Heart left ventricle (tissue), 16 donors: Measurements from ENCODE around the gene BLTP2. TPM values are rescaled to one million over a fixed set of nuclear protein-coding genes. Genes with fewer than 3 reads are reported as not detected.

Source experiments
- ATAC-seq, 4 donors: fragments of 200-7000 bp; cut with Tn5 transposase; one replicate each; pipeline ENCODE4 v1.9.1; 2020 to 2022; ENCODE audit warnings: moderate library complexity in 4 of 4, mild to moderate bottlenecking in 3 of 4, moderate number of reproducible peaks in 1 of 4
- DNase-seq, 5 donors: peaks; one replicate each; pipeline ENCODE4 v3.0.0-alpha.2; 2020
- H3K27ac ChIP-seq, 12 donors: fragments of 200-600 bp; sonication (generic) in 4 of 12; one replicate each; pipeline versions ENCODE4 v1.5.0 to v1.8.0; 2016 to 2022; ENCODE audit warnings: mild to moderate bottlenecking in 2 of 12
- H3K27me3 ChIP-seq, 9 donors: fragments of 200-600 bp; sonication (generic) in 2 of 9; one replicate each; pipeline versions ENCODE4 v1.5.1 to v1.8.0; 2016 to 2022; ENCODE audit warnings: mild to moderate bottlenecking in 3 of 9
- H3K36me3 ChIP-seq, 9 donors: fragments of 200-600 bp; sonication (generic) in 2 of 9; one replicate each; pipeline versions ENCODE4 v1.5.0 to v1.8.0; 2018 to 2022; ENCODE audit warnings: mild to moderate bottlenecking in 2 of 9
- H3K4me1 ChIP-seq, 12 donors: fragments of 200-600 bp; sonication (generic) in 4 of 12; one replicate each; pipeline versions ENCODE4 v1.5.0 to v1.8.0; 2016 to 2022; ENCODE audit warnings: mild to moderate bottlenecking in 3 of 12
- H3K4me3 ChIP-seq, 12 donors: fragments of 200-600 bp; sonication (generic) in 4 of 12; one replicate each; pipeline versions ENCODE4 v1.5.0 to v1.8.0; 2017 to 2022; ENCODE audit warnings: mild to moderate bottlenecking in 9 of 12, moderate library complexity in 4 of 12
- H3K9me3 ChIP-seq, 12 donors: fragments of 200-600 bp; sonication (generic) in 4 of 12; one replicate each; pipeline versions ENCODE4 v1.5.0 to v1.8.0; 2016 to 2022; ENCODE audit warnings: mild to moderate bottlenecking in 1 of 12
- CTCF ChIP-seq, 12 donors: fragments of 200-600 bp; sonication (generic) in 4 of 12; IDR thresholded peaks; one replicate each; pipeline versions ENCODE4 v1.5.0 to v1.8.0; 2018 to 2022; ENCODE audit warnings: antibody characterized with exemption in 12 of 12, mild to moderate bottlenecking in 5 of 12
- POLR2A ChIP-seq, 2 donors: fragments of 450-650 bp; IDR thresholded peaks; one replicate each; pipeline ENCODE4 v1.6.1; 2017; ENCODE audit warnings: antibody characterized with exemption in 2 of 2, mild to moderate bottlenecking in 2 of 2, moderate library complexity in 2 of 2
- whole genome bisulfite sequencing, 4 donors: extraction: QIAGEN DNeasy Blood & Tissue Kit in 2 of 4; methylation state at CpG; one replicate each; pipeline versions ENCODE4 v1.1.5 to v1.1.7; 2013 to 2018; 5-methylcytosine and 5-hydroxymethylcytosine counted together
- intact Hi-C, 10 donors: fragments of 100-400 bp; cut with DNase I; formaldehyde crosslinking; loops; one replicate each; pipeline versions ENCODE4 v1.11.1 to v1.14.2; 2022
- polyA plus RNA-seq, 2 donors: library from polyadenylated mRNA; stranded (reverse); fragments of 200-250 nt; gene quantifications; one replicate each; pipeline ENCODE4 v1.2.3, GENCODE V29; 2013
- total RNA-seq, 9 donors: library from RNA; depleted of rRNA in 2 of 9; stranded (reverse); fragments of >200 nt in 2 of 9; fragmentation: NEBNext Ultra II Directional in 3 of 9; extraction: Animal tissue kit (Norgen Biotek cat#: 25700) in 3 of 9; gene quantifications; one replicate each; pipeline versions ENCODE4 v1.1.0 to v1.2.4, GENCODE V29; 2016 to 2023
- donor health status: ischemic (EF 13 %, LVEDD 7.1; RV severe dilation, severe dysfunction).
- donor health status: healthy with polysubstance abuse.
- donor health status: DM: no; HTN: yes; CAD: no.
- donor health status: DM: no; HTN: no; CAD: no.
- donor health status: ischemic (EF 25% LVEDD 6.9; RV normal size, moderate dysfunction).
- donor health status: ischemic (EF 25% LVEDD 5.7; RV mildly dilated, moderate dysfunction).
- donor health status: healthy.
- donor health status: DM: yes; HTN: yes; CAD: no.
- donor health status: ischemic (EF 35%, LVEDD 5.7; RV mildly dilated, moderate dysfunction).
- donor health status: nonischemic (EF 11% LVEDD 7.7; RV severe dilation, severe dysfunction).
- donor health status: DM: yes; HTN: yes; CAD: no.
- donor health status: PGD.
- donor health status: ischemic (EF 29% LVEDD 5.4; RV normal size, mild dysfunction).
- donor health status: nonischemic (EF 23%, LVEDD 6.1; RV moderate dilation, normal function).

The BLTP2 gene
- total and polyA plus RNA-seq, 11 donors, result 19.8 to 116 (median 74.0) TPM

GRCh38 chr17:28598799-28599310 is 46.1 kb downstream of the BLTP2 start, which contains the start of gene SPAG5:
SPAG5 (minus strand) TSS chr17:28599025; CDS start chr17:28598946, 79 bp downstream.
- H3K4me3 ChIP-seq, result peak within 1 kb of the TSS; percentile 49 to 86 (median 66)
- ATAC-seq, result peak; percentile 97 to 100 (median 99)
- WGBS, 4 donors, result 0% methylated on average over 22 to 44 of the region's 44 CpGs

GRCh38 chr17:28598389-28598788 is 46.6 kb downstream of the BLTP2 start:
- peak in 1 of 4 donors; percentile 22 for ATAC-seq
- peak overlapping the region in 6 of 12 donors; percentile 90 to 97 (median 94) for H3K27ac ChIP-seq
- intact Hi-C loops, result loop anchor here in 1 of 10 donors (2.0 kb wide), 1 partner anchor 46 kb away; the partner anchor contains the start of gene BLTP2

More at GRCh38 chr17:28598799-28599310, 46.1 kb downstream of the BLTP2 start, which contains the start of gene SPAG5:
- intact Hi-C loops, result loop anchor here in 1 of 10 donors (2.0 kb wide), 1 partner anchor 46 kb away; the partner anchor contains the start of gene BLTP2
- Histone ChIP-seq H3K4me1 (peaks cover 0 to 30% (median 13%) of the 10 kb centered on the region in 12 donors), H3K27me3 (no peaks in the 10 kb centered on the region), H3K9me3 (no peaks in the 10 kb centered on the region), H3K27ac (peak within 1 kb of the TSS; percentile 69 to 97 (median 94)), H3K36me3 (no peaks in the 10 kb centered on the region)
- peak; percentile 92 to 96 (median 93) for DNase-seq
- peak; percentile 49 to 83 for TF ChIP-seq POLR2A (IDR thresholded peaks at IDR 0.05)
- no peak for TF ChIP-seq CTCF (IDR thresholded peaks at IDR 0.05)

GRCh38 chr17:28597606-28598383 is 47.2 kb downstream of the BLTP2 start:
- intact Hi-C loops, result loop anchor here in 1 of 10 donors (2.0 kb wide), 1 partner anchor 47 kb away; the partner anchor contains the start of gene BLTP2
- no peaks in the 10 kb centered on the region for H3K27me3 ChIP-seq
- H3K4me1 ChIP-seq, result peaks cover 0 to 30% (median 13%) of the 10 kb centered on the region in 12 donors
- DNase-seq (no peak), ATAC-seq (no peak)
- no peak overlapping the region for H3K27ac ChIP-seq
- WGBS, 4 donors, result 49 to 56% (median 52%) methylated on average over 5 of the region's 5 CpGs
- H3K9me3 ChIP-seq, result no peaks in the 10 kb centered on the region
- TF ChIP-seq CTCF (IDR thresholded peaks at IDR 0.05) (no peak), POLR2A (IDR thresholded peaks at IDR 0.05) (no peak)
- peak overlapping the region in 5 of 12 donors; percentile 62 to 82 (median 66) for H3K4me3 ChIP-seq
- H3K36me3 ChIP-seq, result no peaks in the 10 kb centered on the region

More at GRCh38 chr17:28598389-28598788, 46.6 kb downstream of the BLTP2 start:
- 3 to 7% (median 4%) methylated on average over 16 to 17 of the region's 17 CpGs for WGBS, 4 donors
- DNase-seq, result no peak
- peaks cover 0 to 30% (median 13%) of the 10 kb centered on the region in 12 donors for H3K4me1 ChIP-seq
- no peaks in the 10 kb centered on the region for H3K27me3 ChIP-seq
- no peaks in the 10 kb centered on the region for H3K36me3 ChIP-seq
- H3K9me3 ChIP-seq, result no peaks in the 10 kb centered on the region
- TF ChIP-seq CTCF (IDR thresholded peaks at IDR 0.05) (no peak), POLR2A (IDR thresholded peaks at IDR 0.05) (no peak)
- H3K4me3 ChIP-seq, result peak overlapping the region; percentile 49 to 86 (median 66)

Other genes with a start within 250 kb of the BLTP2 start
- 10 to 100 TPM in 2 of 9 donors, 1 to 10 TPM in 7; 3.4 to 13.9 (median 4.7) TPM for gene SLC46A1, start 238.9 kb downstream of the BLTP2 start, total RNA-seq
- gene SLC46A1, start 238.9 kb downstream of the BLTP2 start, polyA plus RNA-seq, result 1 to 10 TPM; 2.6 to 3.7 TPM
- gene SLC13A2, start 171.5 kb downstream of the BLTP2 start, total RNA-seq, result not detected
- under 1 TPM in 1 of 2 donors, not detected in 1; 0.03 TPM for gene SLC13A2, start 171.5 kb downstream of the BLTP2 start, polyA plus RNA-seq
- not detected for gene FOXN1, start 138.8 kb downstream of the BLTP2 start, total RNA-seq
- not detected for gene FOXN1, start 138.8 kb downstream of the BLTP2 start, polyA plus RNA-seq
- 10 to 100 TPM; 12.8 to 30.7 (median 19.2) TPM for gene UNC119, start 92.5 kb downstream of the BLTP2 start, total RNA-seq
- gene UNC119, start 92.5 kb downstream of the BLTP2 start, polyA plus RNA-seq, result 10 to 100 TPM; 18.4 to 23.7 TPM
- 10 to 100 TPM; 44.7 to 83.1 (median 55.1) TPM for gene PIGS, start 73.6 kb downstream of the BLTP2 start, total RNA-seq
- 10 to 100 TPM; 10.4 to 88.4 TPM for gene PIGS, start 73.6 kb downstream of the BLTP2 start, polyA plus RNA-seq
- gene ALDOC, start 68.3 kb downstream of the BLTP2 start, total RNA-seq, result 100 to 1,000 TPM; 154 to 677 (median 224) TPM
- 100 to 1,000 TPM; 179 to 220 TPM for gene ALDOC, start 68.3 kb downstream of the BLTP2 start, polyA plus RNA-seq
- gene SPAG5, start 46.1 kb downstream of the BLTP2 start, total RNA-seq, result 10 to 100 TPM in 1 of 9 donors, 1 to 10 TPM in 4, under 1 TPM in 4; 0.39 to 11.6 (median 1.5) TPM
- 1 to 10 TPM in 1 of 2 donors, under 1 TPM in 1; 0.42 to 1.2 TPM for gene SPAG5, start 46.1 kb downstream of the BLTP2 start, polyA plus RNA-seq
- 1 to 10 TPM; 2.8 to 8.3 (median 4.7) TPM for gene RSKR, start 31.0 kb downstream of the BLTP2 start, total RNA-seq
- 1 to 10 TPM; 3.6 to 3.9 TPM for gene RSKR, start 31.0 kb downstream of the BLTP2 start, polyA plus RNA-seq
- 10 to 100 TPM; 19.6 to 39.1 (median 34.2) TPM for gene SDF2, start 16.7 kb upstream of the BLTP2 start, total RNA-seq
- gene SDF2, start 16.7 kb upstream of the BLTP2 start, polyA plus RNA-seq, result 10 to 100 TPM; 21.9 to 58.6 TPM
- gene SUPT6H, start 17.0 kb upstream of the BLTP2 start, total RNA-seq, result 10 to 100 TPM; 37.2 to 91.6 (median 49.1) TPM
- 10 to 100 TPM; 31.7 to 34.5 TPM for gene SUPT6H, start 17.0 kb upstream of the BLTP2 start, polyA plus RNA-seq
- gene PROCA1, start 66.7 kb upstream of the BLTP2 start, total RNA-seq, result 1 to 10 TPM in 6 of 9 donors, under 1 TPM in 3; 0.65 to 2.3 (median 1.0) TPM
- gene PROCA1, start 66.7 kb upstream of the BLTP2 start, polyA plus RNA-seq, result 1 to 10 TPM in 1 of 2 donors, under 1 TPM in 1; 0.64 to 2.6 TPM
- gene RAB34, start 72.7 kb upstream of the BLTP2 start, total RNA-seq, result 10 to 100 TPM; 11.5 to 31.7 (median 14.9) TPM
- 10 to 100 TPM; 17.7 to 25.1 TPM for gene RAB34, start 72.7 kb upstream of the BLTP2 start, polyA plus RNA-seq
- gene RPL23A, start 74.8 kb upstream of the BLTP2 start, total RNA-seq, result 1,000 to 10,000 TPM in 1 of 9 donors, 100 to 1,000 TPM in 8; 255 to 1,006 (median 869) TPM
- 1,000 to 10,000 TPM in 1 of 2 donors, 100 to 1,000 TPM in 1; 458 to 1,439 TPM for gene RPL23A, start 74.8 kb upstream of the BLTP2 start, polyA plus RNA-seq
- 1 to 10 TPM in 7 of 9 donors, under 1 TPM in 2; 0.52 to 4.8 (median 1.7) TPM for gene TLCD1, start 81.1 kb upstream of the BLTP2 start, total RNA-seq
- gene TLCD1, start 81.1 kb upstream of the BLTP2 start, polyA plus RNA-seq, result 10 to 100 TPM in 1 of 2 donors, 1 to 10 TPM in 1; 2.5 to 11.7 TPM
- 1 to 10 TPM in 5 of 9 donors, under 1 TPM in 4; 0.28 to 2.8 (median 1.2) TPM for gene NEK8, start 83.6 kb upstream of the BLTP2 start, total RNA-seq
- 1 to 10 TPM; 1.0 to 1.1 TPM for gene NEK8, start 83.6 kb upstream of the BLTP2 start, polyA plus RNA-seq
- 10 to 100 TPM in 1 of 9 donors, 1 to 10 TPM in 8; 1.5 to 11.5 (median 2.7) TPM for gene TRAF4, start 98.9 kb upstream of the BLTP2 start, total RNA-seq
- gene TRAF4, start 98.9 kb upstream of the BLTP2 start, polyA plus RNA-seq, result 1 to 10 TPM; 1.9 to 4.5 TPM
- gene FAM222B, start 197.6 kb upstream of the BLTP2 start, total RNA-seq, result 10 to 100 TPM; 14.4 to 33.2 (median 16.7) TPM
- 10 to 100 TPM in 1 of 2 donors, 1 to 10 TPM in 1; 9.2 to 28.1 TPM for gene FAM222B, start 197.6 kb upstream of the BLTP2 start, polyA plus RNA-seq
- gene ERAL1, start 209.9 kb upstream of the BLTP2 start, total RNA-seq, result 10 to 100 TPM; 28.0 to 78.2 (median 41.1) TPM
- gene ERAL1, start 209.9 kb upstream of the BLTP2 start, polyA plus RNA-seq, result 10 to 100 TPM; 35.5 to 63.9 TPM